K562 (cell line): ENCODE data around the gene MIXL1. TPM values are rescaled to one million over a fixed set of nuclear protein-coding genes. Genes with fewer than 3 reads are reported as not detected.
A peak's percentile ranks its signal among the peaks of the same experiment; 100 is the strongest.

Source experiments
- ATF3 ChIP-seq, 2 experiments: fragments of 450-650 bp in 1 of 2; sonication (generic) in 1 of 2; formaldehyde crosslinking in 1 of 2; IDR thresholded peaks in 1 of 2; conservative IDR thresholded peaks in 1 of 2; 2 replicates each; pipeline versions ENCODE4 v1.6.1 to v1.8.1; 2016 to 2023; ENCODE audit warnings: mild to moderate bottlenecking in 2 of 2, moderate library complexity in 2 of 2, inconsistent platforms in 1 of 2, missing genetic modification reagents in 1 of 2
- CBFA2T3 ChIP-seq: fragments of 450-650 bp; IDR thresholded peaks from 2 replicates; pipeline ENCODE4 v1.6.1; 2017
- CREBBP ChIP-seq: IDR thresholded peaks from one replicate; pipeline ENCODE4 v1.6.1; 2012; ENCODE audit warnings: low read depth, mild to moderate bottlenecking, control low read depth, inconsistent platforms, low read length
- ESRRB ChIP-seq: fragments of 250-450 bp; sonication (Bioruptor Pico); IDR thresholded peaks from 2 replicates; pipeline ENCODE4 v1.5.0; 2020; ENCODE audit warnings: mild to moderate bottlenecking, moderate library complexity, borderline replicate concordance
- HNRNPH1 ChIP-seq: fragments of 200-400 bp; formaldehyde crosslinking; optimal IDR thresholded peaks from 2 replicates; pipeline ENCODE3; 2017; ENCODE audit warnings: low read depth, mild to moderate bottlenecking, low read length, moderate library complexity
- KAT8 ChIP-seq: fragments of 450-650 bp; IDR thresholded peaks from 2 replicates; pipeline ENCODE4 v1.6.1; 2016; ENCODE audit warnings: low read depth, mild to moderate bottlenecking
- KDM1A ChIP-seq, 2 experiments: fragments of 450-650 bp; IDR thresholded peaks; 2 replicates each; pipeline ENCODE4 v1.6.1; 2016; ENCODE audit warnings: mild to moderate bottlenecking in 2 of 2
- MEIS2 ChIP-seq: fragments of 450-650 bp; IDR thresholded peaks from 2 replicates; pipeline ENCODE4 v1.6.1; 2014; ENCODE audit warnings: mild to moderate bottlenecking; ENCODE audit not compliant: partially characterized antibody
- PCBP2 ChIP-seq: fragments of 200-400 bp; formaldehyde crosslinking; IDR thresholded peaks from 2 replicates; pipeline ENCODE4 v1.6.1; 2018; ENCODE audit warnings: low read length, low read depth, mild to moderate bottlenecking, moderate library complexity; ENCODE audit not compliant: poor library complexity, severe bottlenecking
- PHTF2 ChIP-seq: fragments of 250-450 bp; sonication (Bioruptor Pico); IDR thresholded peaks from 2 replicates; pipeline ENCODE4 v1.5.0; 2021; ENCODE audit warnings: mild to moderate bottlenecking
- RUNX1 ChIP-seq: sonication (generic); IDR thresholded peaks from 2 replicates; pipeline ENCODE4 v1.6.1; 2016; ENCODE audit warnings: antibody characterized with exemption, low read depth
- SMARCE1 ChIP-seq: fragments of 450-650 bp; IDR thresholded peaks from 2 replicates; pipeline ENCODE4 v1.7.1; 2016; ENCODE audit warnings: mild to moderate bottlenecking
- SOX6 ChIP-seq: fragments of 450-650 bp; IDR thresholded peaks from 2 replicates; pipeline ENCODE4 v1.6.1; 2014; ENCODE audit warnings: mild to moderate bottlenecking
- SP1 ChIP-seq: sonication (generic); formaldehyde crosslinking; IDR thresholded peaks from 2 replicates; pipeline ENCODE4 v1.8.1; 2022; ENCODE audit warnings: mild to moderate bottlenecking, missing genetic modification reagents
- STAT5B ChIP-seq: fragments of 250-450 bp; sonication (Bioruptor Pico); IDR thresholded peaks from 2 replicates; pipeline ENCODE4 v1.8.0; 2021; ENCODE audit warnings: mild to moderate bottlenecking, inconsistent platforms
- ZC3H8 ChIP-seq: fragments of 450-650 bp; IDR thresholded peaks from 2 replicates; pipeline ENCODE4 v1.6.1; 2017
- ZKSCAN8 ChIP-seq: fragments of 200-800 bp; sonication (Bioruptor generic); IDR thresholded peaks from 2 replicates; pipeline ENCODE4 v1.6.1; 2016; ENCODE audit warnings: missing genetic modification characterization, missing compliant biosample characterization
- ZNF311 ChIP-seq: fragments of 250-450 bp; sonication (Bioruptor Pico); IDR thresholded peaks from 2 replicates; pipeline ENCODE4 v1.4.0; 2020; ENCODE audit warnings: mild to moderate bottlenecking, moderate library complexity
- ZNF436 ChIP-seq: fragments of 250-450, 450-650 bp; sonication (Bioruptor Pico); formaldehyde crosslinking; IDR thresholded peaks from 2 replicates; pipeline ENCODE4 v1.7.0; 2020; ENCODE audit warnings: mild to moderate bottlenecking
- ZNF507 ChIP-seq: conservative IDR thresholded peaks from 2 replicates; pipeline ENCODE4 v1.6.1; 2017; ENCODE audit warnings: missing genetic modification characterization, missing compliant biosample characterization
- polyA plus RNA-seq, 8 experiments: library from polyadenylated mRNA; depleted of rRNA in 4 of 8; stranded (reverse) in 5 of 8; unstranded in 3 of 8; fragments of >200 nt; fragmentation: Nextera tagmentation in 2 of 8; fragmentation: Illumina TruSeq in 1 of 8; extraction: Ambion mirVana in 2 of 8; extraction: Trizol in 1 of 8; gene quantifications; 2 replicates each; pipeline versions ENCODE4 v1.2.1 to v1.2.3, GENCODE V29; 2011 to 2014; ENCODE audit warnings: inconsistent platforms in 1 of 8, missing spikeins in 1 of 8
- total RNA-seq, 7 experiments: library from RNA; depleted of rRNA in 6 of 7; stranded (reverse); fragments of >200 nt in 6 of 7; fragmentation: Illumina TruSeq in 2 of 7; extraction: Trizol in 2 of 7; gene quantifications; 2 replicates each; pipeline versions ENCODE4 v1.2.1 to v1.2.3, GENCODE V29; 2011 to 2021; ENCODE audit warnings: low replicate concordance in 1 of 7
- TF ChIP-seq, protein P1 (sequence below): fragments of 250-450 bp; sonication (Bioruptor Pico); IDR thresholded peaks from 2 replicates; pipeline ENCODE4 v1.8.0; 2021; ENCODE audit warnings: borderline replicate concordance, mild to moderate bottlenecking, moderate library complexity; ENCODE audit not compliant: poor library complexity, severe bottlenecking
- TF ChIP-seq, protein P2 (sequence below): fragments of 450-650 bp; formaldehyde crosslinking; IDR thresholded peaks from 2 replicates; pipeline ENCODE4 v1.4.0; 2020; ENCODE audit warnings: mild to moderate bottlenecking, moderate library complexity
- TF ChIP-seq, protein P3 (sequence below): fragments of 250-450 bp; sonication (Bioruptor Pico); IDR thresholded peaks from 2 replicates; pipeline ENCODE4 v1.4.0; 2020; ENCODE audit warnings: mild to moderate bottlenecking, moderate library complexity

Gene MIXL1
- total and polyA plus RNA-seq, 9 of the 15 experiments (the other 6 are each of a cell fraction or from before 2014, with no cell fraction given): not detected

- TF ChIP-seq ESRRB (CRISPR knock-in tag) (no peak), HNRNPH1 (no peak), ZNF507 (tag) (no peak), ATF3 (IDR thresholded peaks at IDR 0.05) (no peak), ATF3 (CRISPR knock-in tag; conservative IDR thresholded peaks at IDR 0.05) (no peak), CREBBP (no peak), MEIS2 (peak; percentile 45), ZNF436 (CRISPR knock-in tag) (no peak), ZC3H8 (no peak), CBFA2T3 (0 out of 2 replicates have a peak, but pooled peaks have one; percentile 5), PCBP2 (no peak), KAT8 (no peak), RUNX1 (no peak), SMARCE1 (no peak), SOX6 (no peak), ZNF311 (no peak), ZKSCAN8 (CRISPR knock-in tag) (no peak), KDM1A (IDR thresholded peaks at IDR 0.05) (peak; percentile 45 to 51; a peak in 3 of 4 replicates), PHTF2 (CRISPR knock-in tag) (no peak), STAT5B (CRISPR knock-in tag) (no peak), SP1 (CRISPR knock-in tag) (no peak)
- TF ChIP-seq, protein P1, sequence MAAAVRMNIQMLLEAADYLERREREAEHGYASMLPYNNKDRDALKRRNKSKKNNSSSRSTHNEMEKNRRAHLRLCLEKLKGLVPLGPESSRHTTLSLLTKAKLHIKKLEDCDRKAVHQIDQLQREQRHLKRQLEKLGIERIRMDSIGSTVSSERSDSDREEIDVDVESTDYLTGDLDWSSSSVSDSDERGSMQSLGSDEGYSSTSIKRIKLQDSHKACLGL: no peak
- TF ChIP-seq, protein P2, sequence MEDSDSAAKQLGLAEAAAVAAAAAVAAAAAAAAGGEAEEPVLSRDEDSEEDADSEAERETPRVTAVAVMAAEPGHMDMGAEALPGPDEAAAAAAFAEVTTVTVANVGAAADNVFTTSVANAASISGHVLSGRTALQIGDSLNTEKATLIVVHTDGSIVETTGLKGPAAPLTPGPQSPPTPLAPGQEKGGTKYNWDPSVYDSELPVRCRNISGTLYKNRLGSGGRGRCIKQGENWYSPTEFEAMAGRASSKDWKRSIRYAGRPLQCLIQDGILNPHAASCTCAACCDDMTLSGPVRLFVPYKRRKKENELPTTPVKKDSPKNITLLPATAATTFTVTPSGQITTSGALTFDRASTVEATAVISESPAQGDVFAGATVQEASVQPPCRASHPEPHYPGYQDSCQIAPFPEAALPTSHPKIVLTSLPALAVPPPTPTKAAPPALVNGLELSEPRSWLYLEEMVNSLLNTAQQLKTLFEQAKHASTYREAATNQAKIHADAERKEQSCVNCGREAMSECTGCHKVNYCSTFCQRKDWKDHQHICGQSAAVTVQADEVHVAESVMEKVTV (CRISPR knock-in tag): no peak
- TF ChIP-seq, protein P3, sequence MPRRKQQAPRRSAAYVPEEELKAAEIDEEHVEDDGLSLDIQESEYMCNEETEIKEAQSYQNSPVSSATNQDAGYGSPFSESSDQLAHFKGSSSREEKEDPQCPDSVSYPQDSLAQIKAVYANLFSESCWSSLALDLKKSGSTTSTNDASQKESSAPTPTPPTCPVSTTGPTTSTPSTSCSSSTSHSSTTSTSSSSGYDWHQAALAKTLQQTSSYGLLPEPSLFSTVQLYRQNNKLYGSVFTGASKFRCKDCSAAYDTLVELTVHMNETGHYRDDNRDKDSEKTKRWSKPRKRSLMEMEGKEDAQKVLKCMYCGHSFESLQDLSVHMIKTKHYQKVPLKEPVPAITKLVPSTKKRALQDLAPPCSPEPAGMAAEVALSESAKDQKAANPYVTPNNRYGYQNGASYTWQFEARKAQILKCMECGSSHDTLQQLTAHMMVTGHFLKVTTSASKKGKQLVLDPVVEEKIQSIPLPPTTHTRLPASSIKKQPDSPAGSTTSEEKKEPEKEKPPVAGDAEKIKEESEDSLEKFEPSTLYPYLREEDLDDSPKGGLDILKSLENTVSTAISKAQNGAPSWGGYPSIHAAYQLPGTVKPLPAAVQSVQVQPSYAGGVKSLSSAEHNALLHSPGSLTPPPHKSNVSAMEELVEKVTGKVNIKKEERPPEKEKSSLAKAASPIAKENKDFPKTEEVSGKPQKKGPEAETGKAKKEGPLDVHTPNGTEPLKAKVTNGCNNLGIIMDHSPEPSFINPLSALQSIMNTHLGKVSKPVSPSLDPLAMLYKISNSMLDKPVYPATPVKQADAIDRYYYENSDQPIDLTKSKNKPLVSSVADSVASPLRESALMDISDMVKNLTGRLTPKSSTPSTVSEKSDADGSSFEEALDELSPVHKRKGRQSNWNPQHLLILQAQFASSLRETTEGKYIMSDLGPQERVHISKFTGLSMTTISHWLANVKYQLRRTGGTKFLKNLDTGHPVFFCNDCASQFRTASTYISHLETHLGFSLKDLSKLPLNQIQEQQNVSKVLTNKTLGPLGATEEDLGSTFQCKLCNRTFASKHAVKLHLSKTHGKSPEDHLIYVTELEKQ (CRISPR knock-in tag): no peak
Observed at GRCh38 chr1:226210571-226211176, 12.8 kb upstream of the MIXL1 start (continued).
